Adrenal gland (tissue), 5 donors: Measurements from ENCODE around the gene APOL1.

Experiments used
- CTCF ChIP-seq, 6 experiments: fragments of 450-650 bp in 4 of 6; fragments of 200-600 bp in 2 of 6; sonication (generic) in 1 of 6; IDR thresholded peaks; 1 replicate in 5 of 6; 2 replicates in 1 of 6; pipeline versions ENCODE4 v1.5.1 to v1.8.0; 2016 to 2021; ENCODE audit warnings: antibody characterized with exemption in 6 of 6, mild to moderate bottlenecking in 2 of 6, moderate library complexity in 1 of 6
- POLR2A ChIP-seq, 2 donors: fragments of 450-650 bp; IDR thresholded peaks; one replicate each; pipeline ENCODE4 v1.6.1; 2017; ENCODE audit warnings: antibody characterized with exemption in 2 of 2, mild to moderate bottlenecking in 2 of 2, moderate library complexity in 1 of 2
- donor health status: DM: no; HTN: no; CAD: no.

- TF ChIP-seq POLR2A (IDR thresholded peaks at IDR 0.05), result no peak
- no peak for TF ChIP-seq CTCF (IDR thresholded peaks at IDR 0.05)
These were observed 5.2 kb downstream of the APOL1 start for GRCh38 chr22:36257948-36258670.
